SK-N-MC (cell line): ENCODE measurements around the gene DNER.

Experiments
- EZH2 ChIP-seq: fragments of 200-600 bp; sonication (generic); IDR thresholded peaks from one replicate; pipeline ENCODE4 v1.6.1; 2017; ENCODE audit warnings: antibody characterized with exemption
- POLR2AphosphoS5 ChIP-seq: IDR thresholded peaks from 2 replicates; pipeline ENCODE4 v1.6.1; 2012; ENCODE audit warnings: mild to moderate bottlenecking, low read depth, low read length, borderline replicate concordance

GRCh38 chr2:229679393-229680125 lies 34.8 kb downstream of the DNER start:
- TF ChIP-seq EZH2 (no peak), POLR2AphosphoS5 (no peak)
